Measurements from ENCODE around the gene DCLK3. TPM values are rescaled to one million over a fixed set of nuclear protein-coding genes. Genes with fewer than 3 reads are reported as not detected.

DCLK3 gene
- total and polyA plus RNA-seq, 10 donors = 0.02 TPM; not detected in 9

- Histone ChIP-seq H3K36me3 (no peaks in the 10 kb centered on the region), H3K4me3 (no peak overlapping the region), H3K27ac (no peak overlapping the region), H3K4me1 (no peaks in the 10 kb centered on the region), H3K9me3 (peaks cover 2 to 25% (median 19%) of the 10 kb centered on the region in 8 donors), H3K27me3 (replicated peaks in 1 of 7) (peaks cover 0 to 17% (median 0%) of the 10 kb centered on the region in 7 donors)
- no peak for DNase-seq
- intact Hi-C loops (cut with DNase I; ENCODE audit: low total_unique reads) = no loop called here
- WGBS, 5 donors = 88 to 98% (median 95%) methylated on average over 2 of the region's 2 CpGs
- TF ChIP-seq POLR2AphosphoS5 (IDR thresholded peaks at IDR 0.05) = no peak
- no peak for TF ChIP-seq POLR2A (IDR thresholded peaks at IDR 0.05)
- no peak for TF ChIP-seq CTCF (IDR thresholded peaks at IDR 0.05 in 8 of 11, conservative IDR thresholded peaks at IDR 0.05 in 3 of 11)
Observed at GRCh38 chr3:36804295-36805055, 40.1 kb upstream of the DCLK3 start.

- TF ChIP-seq CTCF (IDR thresholded peaks at IDR 0.05 in 8 of 11, conservative IDR thresholded peaks at IDR 0.05 in 3 of 11) (no peak), POLR2AphosphoS5 (IDR thresholded peaks at IDR 0.05) (no peak), POLR2A (IDR thresholded peaks at IDR 0.05) (no peak)
- no peak for DNase-seq
- Histone ChIP-seq H3K27me3 (replicated peaks in 1 of 7) (peaks cover 0 to 17% (median 0%) of the 10 kb centered on the region in 7 donors), H3K4me3 (no peak overlapping the region), H3K9me3 (peaks cover 2 to 29% (median 19%) of the 10 kb centered on the region in 8 donors), H3K36me3 (no peaks in the 10 kb centered on the region), H3K27ac (no peak overlapping the region), H3K4me1 (no peaks in the 10 kb centered on the region)
- intact Hi-C loops (cut with DNase I; ENCODE audit: low total_unique reads) = no loop called here
- 96 to 98% (median 98%) methylated on average over 5 of the region's 5 CpGs for WGBS, 5 donors
Observed at GRCh38 chr3:36803091-36803791, 38.9 kb upstream of the DCLK3 start.

GRCh38 chr3:36800533-36801116, 36.3 kb upstream of the DCLK3 start:
- peaks cover 0 to 17% (median 0%) of the 10 kb centered on the region in 7 donors for H3K27me3 ChIP-seq (replicated peaks in 1 of 7)
- H3K4me1 ChIP-seq = no peaks in the 10 kb centered on the region
- TF ChIP-seq POLR2A (IDR thresholded peaks at IDR 0.05) (no peak), CTCF (IDR thresholded peaks at IDR 0.05 in 8 of 11, conservative IDR thresholded peaks at IDR 0.05 in 3 of 11) (no peak), POLR2AphosphoS5 (IDR thresholded peaks at IDR 0.05) (no peak)
- intact Hi-C loops (cut with DNase I; ENCODE audit: low total_unique reads) = no loop called here
- 57 to 79% (median 74%) methylated on average over 3 of the region's 3 CpGs for whole genome bisulfite sequencing, 5 donors
- DNase-seq = no peak
- H3K27ac ChIP-seq = no peak overlapping the region
- no peaks in the 10 kb centered on the region for H3K36me3 ChIP-seq
- H3K4me3 ChIP-seq = no peak overlapping the region
- H3K9me3 ChIP-seq = peaks cover 0 to 18% (median 9%) of the 10 kb centered on the region in 8 donors

- Histone ChIP-seq H3K4me1 (no peaks in the 10 kb centered on the region), H3K27ac (no peak overlapping the region), H3K27me3 (replicated peaks in 1 of 7) (peaks cover 0 to under 1% (median 0%) of the 10 kb centered on the region in 7 donors), H3K9me3 (peaks cover 0 to 3% (median 0%) of the 10 kb centered on the region in 8 donors), H3K4me3 (no peak overlapping the region), H3K36me3 (no peaks in the 10 kb centered on the region)
- intact Hi-C loops (cut with DNase I; ENCODE audit: low total_unique reads) = no loop called here
- DNase-seq = no peak
- TF ChIP-seq POLR2AphosphoS5 (IDR thresholded peaks at IDR 0.05) = no peak
- no peak for TF ChIP-seq POLR2A (IDR thresholded peaks at IDR 0.05)
- no peak for TF ChIP-seq CTCF (IDR thresholded peaks at IDR 0.05 in 8 of 11, conservative IDR thresholded peaks at IDR 0.05 in 3 of 11)
Observed at GRCh38 chr3:36796881-36797280, 32.5 kb upstream of the DCLK3 start.

All from spleen (tissue), 11 donors.